ENCODE results near the gene GNAQ. TPM values are rescaled to one million over a fixed set of nuclear protein-coding genes. Genes with fewer than 3 reads are reported as not detected.
"Not testable (repeated sequence)": the region's sequence is repeated elsewhere in the genome, so short reads cannot be mapped to it uniquely, and the experiment has no call there.

The GNAQ gene
- total RNA-seq, 2 donors from 2014 or later: 46.0 to 58.8 TPM

- DNase-seq (ENCODE audit: low spot score) (peak; percentile 65), ATAC-seq (ENCODE audit: insufficient number of reproducible peaks, low FRiP score, low read depth) (peak; percentile 98)
- Histone ChIP-seq H3K36me3 (no peaks in the 10 kb centered on the region), H3K4me3 (no peak overlapping the region), H3K4me1 (ENCODE audit: control insufficient read depth in 1 of 2, low read depth in 2 of 2) (peaks cover 0 to 18% of the 10 kb centered on the region in 2 donors), H3K9me3 (no peaks in the 10 kb centered on the region), H3K27me3 (replicated peaks; ENCODE audit: insufficient read depth) (no peaks in the 10 kb centered on the region), H3K27ac (peak overlapping the region in 1 of 2 donors; percentile 58)
- TF ChIP-seq CTCF (IDR thresholded peaks at IDR 0.05): no peak
Observed at GRCh38 chr9:77707383-77708063, 324.1 kb downstream of the GNAQ start.

GRCh38 chr9:77705636-77706035 lies 326.0 kb downstream of the GNAQ start:
- ATAC-seq (ENCODE audit: insufficient number of reproducible peaks, low FRiP score, low read depth): no peak

GRCh38 chr9:77702521-77703390 lies 328.9 kb downstream of the GNAQ start:
- not testable (repeated sequence) for DNase-seq (ENCODE audit: low spot score); H3K36me3 ChIP-seq; H3K9me3 ChIP-seq; H3K4me1 ChIP-seq (ENCODE audit: control insufficient read depth in 1 of 2, low read depth in 2 of 2); H3K4me3 ChIP-seq; H3K27ac ChIP-seq; H3K27me3 ChIP-seq (replicated peaks; ENCODE audit: insufficient read depth); ATAC-seq (ENCODE audit: insufficient number of reproducible peaks, low FRiP score, low read depth)

More at GRCh38 chr9:77705636-77706035, 326.0 kb downstream of the GNAQ start:
- H3K27me3 ChIP-seq (replicated peaks; ENCODE audit: insufficient read depth): no peaks in the 10 kb centered on the region
- no peak for DNase-seq (ENCODE audit: low spot score)
- H3K9me3 ChIP-seq: no peaks in the 10 kb centered on the region
- no peak overlapping the region for H3K27ac ChIP-seq
- no peak for TF ChIP-seq CTCF (IDR thresholded peaks at IDR 0.05)
- H3K36me3 ChIP-seq: no peaks in the 10 kb centered on the region
- H3K4me3 ChIP-seq: no peak overlapping the region
- H3K4me1 ChIP-seq (ENCODE audit: control insufficient read depth in 1 of 2, low read depth in 2 of 2): peaks cover 0 to 14% of the 10 kb centered on the region in 2 donors

- Histone ChIP-seq H3K4me3 (no peak overlapping the region), H3K27ac (no peak overlapping the region), H3K36me3 (no peaks in the 10 kb centered on the region), H3K4me1 (ENCODE audit: control insufficient read depth in 1 of 2, low read depth in 2 of 2) (no peaks in the 10 kb centered on the region), H3K9me3 (no peaks in the 10 kb centered on the region), H3K27me3 (replicated peaks; ENCODE audit: insufficient read depth) (no peaks in the 10 kb centered on the region)
- no peak for TF ChIP-seq CTCF (IDR thresholded peaks at IDR 0.05)
- DNase-seq (ENCODE audit: low spot score): no peak
- ATAC-seq (ENCODE audit: insufficient number of reproducible peaks, low FRiP score, low read depth): no peak
Observed at GRCh38 chr9:77697238-77697984, 334.2 kb downstream of the GNAQ start.

GRCh38 chr9:77690723-77691122 lies 340.9 kb downstream of the GNAQ start:
- H3K36me3 ChIP-seq; H3K27ac ChIP-seq; H3K4me1 ChIP-seq (ENCODE audit: control insufficient read depth in 1 of 2, low read depth in 2 of 2); H3K4me3 ChIP-seq; H3K9me3 ChIP-seq; H3K27me3 ChIP-seq (replicated peaks; ENCODE audit: insufficient read depth); DNase-seq (ENCODE audit: low spot score); ATAC-seq (ENCODE audit: insufficient number of reproducible peaks, low FRiP score, low read depth): not testable (repeated sequence)

- not testable (repeated sequence) for ATAC-seq (ENCODE audit: insufficient number of reproducible peaks, low FRiP score, low read depth); H3K27me3 ChIP-seq (replicated peaks; ENCODE audit: insufficient read depth); H3K36me3 ChIP-seq; DNase-seq (ENCODE audit: low spot score); H3K4me3 ChIP-seq; H3K9me3 ChIP-seq; H3K27ac ChIP-seq; H3K4me1 ChIP-seq (ENCODE audit: control insufficient read depth in 1 of 2, low read depth in 2 of 2)
Observed at GRCh38 chr9:77690119-77690518, 341.5 kb downstream of the GNAQ start.

GRCh38 chr9:77687737-77688136 lies 343.9 kb downstream of the GNAQ start:
- DNase-seq (ENCODE audit: low spot score); H3K36me3 ChIP-seq; H3K27me3 ChIP-seq (replicated peaks; ENCODE audit: insufficient read depth); ATAC-seq (ENCODE audit: insufficient number of reproducible peaks, low FRiP score, low read depth); H3K4me3 ChIP-seq; H3K4me1 ChIP-seq (ENCODE audit: control insufficient read depth in 1 of 2, low read depth in 2 of 2); H3K9me3 ChIP-seq; H3K27ac ChIP-seq: not testable (repeated sequence)
